ENCODE results near the gene RARRES2. TPM values are rescaled to one million over a fixed set of nuclear protein-coding genes. Genes with fewer than 3 reads are reported as not detected.

RARRES2 gene
- total and polyA plus RNA-seq, 2 of the 13 experiments (the other 11 are each of a cell fraction or from before 2014, with no cell fraction given) = 134 to 172 TPM

GRCh38 chr7:150383710-150384397 is 42.4 kb upstream of the RARRES2 start (continued):
- TF ChIP-seq ARID2 (CRISPR knock-in tag; IDR thresholded peaks at IDR 0.05; ENCODE audit: borderline replicate concordance) (no peak), FOXP1 (IDR thresholded peaks at IDR 0.05) (peak; percentile 53; the same call in 1 of the 2 replicates), FOXP1 (CRISPR knock-in tag; IDR thresholded peaks at IDR 0.05) (no peak), ZNF746 (CRISPR knock-in tag; IDR thresholded peaks at IDR 0.05) (peak; percentile 72; the same call in 1 of the 2 replicates), ZNF382 (CRISPR knock-in tag; IDR thresholded peaks at IDR 0.05; ENCODE audit: borderline replicate concordance) (no peak), ZNF414 (CRISPR knock-in tag; IDR thresholded peaks at IDR 0.05) (no peak), MEIS2 (CRISPR knock-in tag; IDR thresholded peaks at IDR 0.05) (no peak), LRRFIP1 (CRISPR knock-in tag; conservative IDR thresholded peaks at IDR 0.05) (no peak), EHMT2 (IDR thresholded peaks at IDR 0.05; ENCODE audit: borderline replicate concordance, low read depth, low read length) (no peak), ZFP82 (CRISPR knock-in tag; IDR thresholded peaks at IDR 0.05; ENCODE audit: borderline replicate concordance) (no peak), SUZ12 (IDR thresholded peaks at IDR 0.05; ENCODE audit: low read depth, low read length) (no peak), ZNF776 (CRISPR knock-in tag; IDR thresholded peaks at IDR 0.05) (no peak), MED13 (CRISPR knock-in tag; IDR thresholded peaks at IDR 0.05) (0 out of 2 replicates have a peak, but pooled peaks have one; percentile 44), GLI4 (CRISPR knock-in tag; IDR thresholded peaks at IDR 0.05; ENCODE audit: borderline replicate concordance) (no peak), MAF1 (CRISPR knock-in tag; IDR thresholded peaks at IDR 0.05; ENCODE audit: borderline replicate concordance) (peak; percentile 91), BRD4 (CRISPR knock-in tag; IDR thresholded peaks at IDR 0.05) (peak; percentile 54), CBX5 (CRISPR knock-in tag; IDR thresholded peaks at IDR 0.05; ENCODE audit: borderline replicate concordance) (no peak), ZNF644 (CRISPR knock-in tag; IDR thresholded peaks at IDR 0.05; ENCODE audit: low read depth) (peak; percentile 47; the same call in 1 of the 2 replicates)
- TF ChIP-seq, protein P1, sequence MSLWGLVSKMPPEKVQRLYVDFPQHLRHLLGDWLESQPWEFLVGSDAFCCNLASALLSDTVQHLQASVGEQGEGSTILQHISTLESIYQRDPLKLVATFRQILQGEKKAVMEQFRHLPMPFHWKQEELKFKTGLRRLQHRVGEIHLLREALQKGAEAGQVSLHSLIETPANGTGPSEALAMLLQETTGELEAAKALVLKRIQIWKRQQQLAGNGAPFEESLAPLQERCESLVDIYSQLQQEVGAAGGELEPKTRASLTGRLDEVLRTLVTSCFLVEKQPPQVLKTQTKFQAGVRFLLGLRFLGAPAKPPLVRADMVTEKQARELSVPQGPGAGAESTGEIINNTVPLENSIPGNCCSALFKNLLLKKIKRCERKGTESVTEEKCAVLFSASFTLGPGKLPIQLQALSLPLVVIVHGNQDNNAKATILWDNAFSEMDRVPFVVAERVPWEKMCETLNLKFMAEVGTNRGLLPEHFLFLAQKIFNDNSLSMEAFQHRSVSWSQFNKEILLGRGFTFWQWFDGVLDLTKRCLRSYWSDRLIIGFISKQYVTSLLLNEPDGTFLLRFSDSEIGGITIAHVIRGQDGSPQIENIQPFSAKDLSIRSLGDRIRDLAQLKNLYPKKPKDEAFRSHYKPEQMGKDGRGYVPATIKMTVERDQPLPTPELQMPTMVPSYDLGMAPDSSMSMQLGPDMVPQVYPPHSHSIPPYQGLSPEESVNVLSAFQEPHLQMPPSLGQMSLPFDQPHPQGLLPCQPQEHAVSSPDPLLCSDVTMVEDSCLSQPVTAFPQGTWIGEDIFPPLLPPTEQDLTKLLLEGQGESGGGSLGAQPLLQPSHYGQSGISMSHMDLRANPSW (CRISPR knock-in tag; IDR thresholded peaks at IDR 0.05; ENCODE audit: borderline replicate concordance) = no peak
- TF ChIP-seq, protein P2, sequence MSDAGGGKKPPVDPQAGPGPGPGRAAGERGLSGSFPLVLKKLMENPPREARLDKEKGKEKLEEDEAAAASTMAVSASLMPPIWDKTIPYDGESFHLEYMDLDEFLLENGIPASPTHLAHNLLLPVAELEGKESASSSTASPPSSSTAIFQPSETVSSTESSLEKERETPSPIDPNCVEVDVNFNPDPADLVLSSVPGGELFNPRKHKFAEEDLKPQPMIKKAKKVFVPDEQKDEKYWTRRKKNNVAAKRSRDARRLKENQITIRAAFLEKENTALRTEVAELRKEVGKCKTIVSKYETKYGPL (CRISPR knock-in tag; IDR thresholded peaks at IDR 0.05) = no peak
- TF ChIP-seq, protein P3, sequence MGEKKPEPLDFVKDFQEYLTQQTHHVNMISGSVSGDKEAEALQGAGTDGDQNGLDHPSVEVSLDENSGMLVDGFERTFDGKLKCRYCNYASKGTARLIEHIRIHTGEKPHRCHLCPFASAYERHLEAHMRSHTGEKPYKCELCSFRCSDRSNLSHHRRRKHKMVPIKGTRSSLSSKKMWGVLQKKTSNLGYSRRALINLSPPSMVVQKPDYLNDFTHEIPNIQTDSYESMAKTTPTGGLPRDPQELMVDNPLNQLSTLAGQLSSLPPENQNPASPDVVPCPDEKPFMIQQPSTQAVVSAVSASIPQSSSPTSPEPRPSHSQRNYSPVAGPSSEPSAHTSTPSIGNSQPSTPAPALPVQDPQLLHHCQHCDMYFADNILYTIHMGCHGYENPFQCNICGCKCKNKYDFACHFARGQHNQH (CRISPR knock-in tag; IDR thresholded peaks at IDR 0.05) = peak; percentile 71; the same call in 1 of the 2 replicates
- TF ChIP-seq, protein P4, sequence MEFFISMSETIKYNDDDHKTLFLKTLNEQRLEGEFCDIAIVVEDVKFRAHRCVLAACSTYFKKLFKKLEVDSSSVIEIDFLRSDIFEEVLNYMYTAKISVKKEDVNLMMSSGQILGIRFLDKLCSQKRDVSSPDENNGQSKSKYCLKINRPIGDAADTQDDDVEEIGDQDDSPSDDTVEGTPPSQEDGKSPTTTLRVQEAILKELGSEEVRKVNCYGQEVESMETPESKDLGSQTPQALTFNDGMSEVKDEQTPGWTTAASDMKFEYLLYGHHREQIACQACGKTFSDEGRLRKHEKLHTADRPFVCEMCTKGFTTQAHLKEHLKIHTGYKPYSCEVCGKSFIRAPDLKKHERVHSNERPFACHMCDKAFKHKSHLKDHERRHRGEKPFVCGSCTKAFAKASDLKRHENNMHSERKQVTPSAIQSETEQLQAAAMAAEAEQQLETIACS (CRISPR knock-in tag; IDR thresholded peaks at IDR 0.05) = no peak

Measured in HepG2 (cell line).